ENCODE data around the gene ARFGAP1. TPM values are rescaled to one million over a fixed set of nuclear protein-coding genes. Genes with fewer than 3 reads are reported as not detected.

ARFGAP1 gene
- total and polyA plus RNA-seq, 10 of the 15 experiments (the other 5 are each of a cell fraction or from before 2014, with no cell fraction given), result 0.45 to 79.9 (median 30.8) TPM

DNA sequence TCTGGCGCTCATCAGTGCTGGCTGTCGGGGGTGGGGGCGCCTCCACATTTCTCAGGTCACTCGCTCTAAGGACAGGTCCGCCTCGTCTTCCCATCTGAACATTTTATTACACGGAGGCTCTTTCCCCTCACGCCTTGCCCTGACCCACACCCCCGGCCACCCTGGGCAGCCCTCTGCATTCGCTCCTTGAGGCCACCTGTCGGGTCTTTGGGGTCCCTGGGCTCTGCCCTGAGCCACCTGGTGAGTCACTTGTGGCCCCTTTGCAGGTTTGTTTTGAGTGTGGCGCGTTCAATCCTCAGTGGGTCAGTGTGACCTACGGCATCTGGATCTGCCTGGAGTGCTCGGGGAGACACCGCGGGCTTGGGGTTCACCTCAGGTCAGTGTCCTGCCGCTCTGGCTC, 3.2 kb downstream of the ARFGAP1 start (continued):
- no peak for TF ChIP-seq ZBTB33 (IDR thresholded peaks at IDR 0.05)
- TF ChIP-seq EP300 (IDR thresholded peaks at IDR 0.05; ENCODE audit: borderline replicate concordance in 1 of 2, control insufficient read depth in 1 of 2, low read depth in 2 of 2, low read length in 2 of 2), result no peak
- no peak for TF ChIP-seq HDAC6 (IDR thresholded peaks at IDR 0.05; ENCODE audit: unreplicated experiment)
- TF ChIP-seq POLR2AphosphoS5 (IDR thresholded peaks at IDR 0.05; ENCODE audit: low read length), result no peak
- no peak for TF ChIP-seq MYC (IDR thresholded peaks at IDR 0.05; ENCODE audit: insufficient read depth, insufficient read length, insufficient replicate concordance, low read length, severe bottlenecking)
- no peak for TF ChIP-seq BHLHE40 (IDR thresholded peaks at IDR 0.05; ENCODE audit: borderline replicate concordance in 1 of 2, low read depth in 2 of 2, low read length in 1 of 2)
- TF ChIP-seq TBL1XR1 (IDR thresholded peaks at IDR 0.05; ENCODE audit: low read depth, low read length), result no peak
- no peak for TF ChIP-seq SUZ12 (IDR thresholded peaks at IDR 0.05; ENCODE audit: unreplicated experiment)

GRCh38 chr20:63276956-63277355, 4.3 kb downstream of the ARFGAP1 start:
- ChIA-PET CTCF (interaction anchor here (0.7 to 2.0 kb wide), 2 partner anchors 53 to 65 kb away, joined by 3 to 5 read pairs; no protein-coding TSS in a partner anchor), RAD21 (ENCODE audit: unreplicated experiment) (no interaction called here), SMC1A (ENCODE audit: uncharacterized antibody, unreplicated experiment) (no interaction called here), POLR2A (no interaction called here)
- no TSS peak for BruUV-seq (replicated peaks)
- DNase-seq (ENCODE audit: low read depth, low spot score) (no peak), ATAC-seq (no peak), FAIRE-seq (no peak)
- no peaks in the 10 kb centered on the region for H4K20me1 ChIP-seq (ENCODE audit: control insufficient read depth, insufficient read depth)
- H3K79me2 ChIP-seq (ENCODE audit: control insufficient read depth, insufficient read depth, low read length), result peaks cover 26% of the 10 kb centered on the region
- H3K9me3 ChIP-seq (replicated peaks; ENCODE audit: control insufficient read depth, insufficient read depth, low read length), result no peaks in the 10 kb centered on the region
- 92% methylated on average over 12 of the region's 20 CpGs for WGBS (ENCODE audit: insufficient coverage, insufficient replicate concordance, low lambda C conversion rate, missing lambda C conversion rate)
- H3K4me2 ChIP-seq (ENCODE audit: control insufficient read depth, insufficient read depth), result no peak overlapping the region
- H3K4me1 ChIP-seq (ENCODE audit: control insufficient read depth, insufficient read depth, low read length), result peaks cover 3% of the 10 kb centered on the region
- no peak for TF ChIP-seq NR2C2 (IDR thresholded peaks at IDR 0.05; ENCODE audit: borderline replicate concordance, control insufficient read depth, insufficient read length, low read depth)
- no peak for TF ChIP-seq CHD1 (IDR thresholded peaks at IDR 0.05; ENCODE audit: low read depth, low read length)
- no peak for TF ChIP-seq CUX1 (IDR thresholded peaks at IDR 0.05; ENCODE audit: insufficient replicate concordance, low read depth, low read length)
- no peak for TF ChIP-seq GATAD2B (conservative IDR thresholded peaks at IDR 0.05; ENCODE audit: low read depth)
- no peaks in the 10 kb centered on the region for H3K27me3 ChIP-seq (replicated peaks in 1 of 2; ENCODE audit: control insufficient read depth in 2 of 2, insufficient read depth in 2 of 2, low read length in 1 of 2)
- in situ Hi-C loops (cut with MboI), result no loop called here
- H3K4me3 ChIP-seq, result no peak overlapping the region
- no peak overlapping the region for H3K9ac ChIP-seq (ENCODE audit: control insufficient read depth, insufficient read depth, low read length)
- no peak overlapping the region for H3K27ac ChIP-seq (ENCODE audit: control insufficient read depth, insufficient read depth)
- intact Hi-C loops (cut with micrococcal nuclease; ENCODE audit: unreplicated experiment), result no loop called here
- no peak overlapping the region for H2AFZ ChIP-seq (ENCODE audit: control insufficient read depth, low read depth, low read length)
- peaks cover 10 to 16% of the 10 kb centered on the region in 2 experiments for H3K36me3 ChIP-seq (ENCODE audit: control insufficient read depth in 2 of 2, insufficient read depth in 2 of 2, low read length in 1 of 2)

All from GM12878 (cell line).